AG04450 (cell line): ENCODE data around the gene RSPH10B2. TPM values are rescaled to one million over a fixed set of nuclear protein-coding genes. Genes with fewer than 3 reads are reported as not detected.
"Not testable (repeated sequence)": the region's sequence is repeated elsewhere in the genome, so short reads cannot be mapped to it uniquely, and the experiment has no call there.

Experiments used
- CTCF ChIA-PET: fragments of 300-600, 350-600 bp; formaldehyde crosslinking; extraction: SDS; loops from one replicate; lab custom pipeline; 2022; ENCODE audit warnings: antibody characterized with exemption, inconsistent platforms; lab: Charles Lee
- POLR2A ChIA-PET: fragments of 350-600 bp; formaldehyde crosslinking; extraction: SDS; loops from one replicate; lab custom pipeline; 2021; ENCODE audit warnings: antibody characterized with exemption, inconsistent platforms; lab: Yijun Ruan, JAX
- DNase-seq: peaks from one replicate; pipeline ENCODE4 v3.0.0-alpha.2; 2011; ENCODE audit warnings: low read depth, low spot score
- H3K27ac ChIP-seq: one replicate; pipeline ENCODE4 v1.5.1; 2012; ENCODE audit warnings: low read depth, low read length, control low read depth
- H3K27me3 ChIP-seq: one replicate; pipeline ENCODE4 v1.6.0; 2012; ENCODE audit warnings: low read length; ENCODE audit not compliant: control insufficient read depth, insufficient read depth
- H3K4me3 ChIP-seq: 2 replicates; pipeline ENCODE4 v1.5.1; 2011; ENCODE audit warnings: mild to moderate bottlenecking, low read depth, low read length, control low read depth
- H3K9me3 ChIP-seq: 2 replicates; pipeline ENCODE4 v1.5.1; 2012; ENCODE audit warnings: low read length; ENCODE audit not compliant: control insufficient read depth, insufficient read depth
- polyA plus RNA-seq: library from polyadenylated mRNA; depleted of rRNA; stranded (reverse); fragments of >200 nt; gene quantifications from 2 replicates; pipeline ENCODE4 v1.2.3, GENCODE V29; 2011

Gene RSPH10B2
- polyA plus RNA-seq, 1 experiment, result not detected

DNA sequence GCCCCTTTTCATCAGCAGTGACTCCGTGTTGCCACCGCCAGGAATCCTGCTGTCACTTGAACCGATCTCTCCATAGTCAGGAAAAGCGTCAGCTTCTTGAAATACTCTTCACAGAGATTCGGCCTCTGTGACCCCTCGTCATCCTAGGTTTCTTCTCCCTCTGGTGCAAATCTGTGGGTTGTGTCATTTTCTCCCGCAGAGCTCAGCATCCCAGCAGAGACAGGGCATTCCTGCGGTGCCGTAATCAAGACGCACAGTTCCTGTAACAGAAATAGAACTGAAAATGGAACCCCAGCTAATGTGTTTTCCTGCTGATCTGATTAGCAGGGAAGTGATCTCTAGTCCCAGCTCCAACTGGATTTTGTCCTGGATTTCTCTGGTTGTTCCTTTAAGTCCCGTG, 40.4 kb downstream of the RSPH10B2 start:
- CTCF ChIA-PET, DNase-seq, POLR2A ChIA-PET, H3K27ac ChIP-seq, H3K27me3 ChIP-seq, H3K4me3 ChIP-seq, H3K9me3 ChIP-seq: not testable (repeated sequence)

DNA sequence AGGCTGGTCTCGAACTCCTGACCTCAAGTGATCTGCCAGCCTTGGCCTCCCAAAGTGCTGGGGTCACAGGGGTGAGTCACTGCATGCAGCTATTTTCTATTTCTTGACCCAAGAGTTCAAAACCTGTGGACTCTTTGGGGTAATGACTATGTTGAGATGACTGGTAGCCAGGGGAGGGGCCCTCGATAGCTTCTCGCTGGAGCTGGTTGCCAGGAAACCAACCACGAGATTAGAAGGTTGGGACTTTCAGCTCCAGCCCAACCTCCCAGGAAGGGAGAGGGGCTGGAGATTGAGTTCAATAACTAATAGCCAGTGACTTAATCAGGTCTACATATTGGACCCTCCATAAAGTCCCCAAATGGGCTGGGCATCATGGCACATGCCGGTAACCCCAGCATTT, 43.3 kb downstream of the RSPH10B2 start:
- POLR2A ChIA-PET, CTCF ChIA-PET, H3K27ac ChIP-seq, H3K9me3 ChIP-seq, H3K4me3 ChIP-seq, H3K27me3 ChIP-seq, DNase-seq: not testable (repeated sequence)

DNA sequence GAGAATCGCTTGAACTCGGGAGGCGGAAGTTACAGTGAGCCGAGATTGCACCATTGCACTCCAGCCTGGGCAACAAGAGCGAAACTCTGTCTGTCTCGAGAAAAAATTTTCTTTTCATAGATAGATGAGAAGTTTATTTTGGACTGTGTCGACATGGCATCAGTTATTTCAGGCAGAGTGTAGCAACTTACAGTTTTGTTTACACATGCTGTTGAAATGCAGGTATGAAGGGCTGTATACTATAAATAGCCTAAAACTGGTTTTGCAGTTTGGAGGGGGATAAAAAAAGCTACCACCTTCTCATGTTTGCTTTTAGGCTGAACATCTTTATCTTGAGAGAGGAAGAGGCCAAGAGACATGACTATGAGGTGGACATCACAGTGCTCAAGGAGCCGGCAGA, 44.1 kb downstream of the RSPH10B2 start:
- POLR2A ChIA-PET, H3K4me3 ChIP-seq, CTCF ChIA-PET, DNase-seq, H3K27me3 ChIP-seq, H3K9me3 ChIP-seq, H3K27ac ChIP-seq: not testable (repeated sequence)

DNA sequence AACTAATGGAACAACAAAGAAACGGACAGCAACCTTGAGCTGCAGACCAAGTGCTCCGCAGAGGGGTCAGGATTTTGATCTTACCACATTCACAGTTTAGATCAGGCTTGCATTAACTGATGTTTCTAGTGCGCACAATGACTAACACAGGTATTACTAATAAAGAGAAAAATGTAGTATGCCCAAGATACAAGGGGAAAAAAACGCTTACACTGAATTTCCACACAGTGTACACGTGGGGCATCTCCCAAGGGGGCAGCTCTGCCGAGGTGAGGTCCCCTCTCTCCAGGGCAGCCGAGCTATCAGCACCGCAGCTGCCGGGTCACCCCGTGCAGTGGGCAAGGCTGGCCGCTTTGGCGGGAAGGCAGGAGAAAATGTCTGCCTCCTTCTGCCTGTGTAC, 46.0 kb downstream of the RSPH10B2 start:
- H3K4me3 ChIP-seq, result not testable (repeated sequence)

DNA sequence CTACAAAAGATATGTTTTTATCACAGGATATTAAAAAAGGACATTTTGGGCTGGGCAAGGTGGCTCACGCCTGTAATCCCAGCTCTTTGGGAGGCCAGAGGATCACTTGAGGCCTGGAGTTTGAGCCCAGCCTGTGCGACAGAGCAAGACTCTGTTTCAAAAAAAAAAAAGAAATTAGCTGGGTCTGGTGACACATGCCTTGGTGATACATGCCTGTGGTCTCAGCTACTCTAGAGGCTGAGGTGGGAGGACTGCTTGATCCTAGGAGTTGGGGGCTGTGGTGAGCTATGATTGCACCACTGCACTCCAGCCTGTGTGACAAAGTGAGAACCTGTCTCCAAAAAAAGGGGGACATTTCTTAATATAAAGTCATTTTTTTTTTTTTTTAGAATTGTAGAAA, 46.4 kb downstream of the RSPH10B2 start:
- DNase-seq, H3K9me3 ChIP-seq, POLR2A ChIA-PET, H3K4me3 ChIP-seq, H3K27me3 ChIP-seq, CTCF ChIA-PET, H3K27ac ChIP-seq: not testable (repeated sequence)

More for the DNA sequence above, 46.0 kb downstream of the RSPH10B2 start:
- CTCF ChIA-PET, H3K27me3 ChIP-seq, H3K27ac ChIP-seq, DNase-seq, POLR2A ChIA-PET, H3K9me3 ChIP-seq: not testable (repeated sequence)

DNA sequence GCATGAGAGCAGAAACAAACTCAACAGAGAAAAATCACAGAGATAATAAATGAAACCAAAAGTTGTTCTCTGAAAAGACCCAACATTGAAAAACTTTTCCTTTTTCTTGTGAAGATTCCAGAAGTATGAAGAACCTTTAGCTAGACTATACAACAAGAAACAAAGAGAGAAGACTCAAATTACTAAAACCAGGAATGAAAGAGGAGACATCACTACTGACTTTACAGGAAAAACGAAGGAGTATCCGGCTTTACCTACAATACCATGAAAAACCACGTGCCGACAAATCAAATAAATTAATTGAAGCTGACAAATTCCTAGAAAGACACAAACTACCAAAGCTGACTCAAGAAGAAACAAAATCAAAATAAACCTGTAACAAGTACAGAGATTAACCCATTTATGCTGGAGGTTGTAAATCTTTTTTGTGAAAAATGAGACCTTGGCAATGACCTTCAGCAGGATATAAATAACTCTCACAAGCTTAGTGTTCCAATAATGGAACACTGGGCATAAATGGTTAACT, 53.6 kb downstream of the RSPH10B2 start:
- CTCF ChIA-PET, DNase-seq, H3K4me3 ChIP-seq, H3K27me3 ChIP-seq, H3K27ac ChIP-seq, H3K9me3 ChIP-seq, POLR2A ChIA-PET: not testable (repeated sequence)

DNA sequence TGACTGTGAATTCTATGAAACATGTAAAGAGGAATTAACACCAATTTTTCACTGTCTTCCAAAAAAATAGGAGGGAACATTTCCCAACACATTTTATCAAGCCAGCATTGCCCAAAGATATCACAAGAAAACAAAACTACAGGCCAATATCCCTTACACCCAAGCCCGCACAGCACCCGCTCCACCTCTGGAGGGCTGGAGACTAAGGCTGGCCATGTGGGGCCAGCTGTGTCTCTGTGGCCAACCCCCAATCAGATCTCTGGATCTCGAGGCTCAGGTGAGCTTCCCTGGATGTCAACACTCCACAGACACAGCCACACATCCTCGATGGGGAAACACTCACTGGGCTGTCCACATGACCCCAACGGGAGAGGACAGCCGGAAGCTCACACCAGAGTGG, 54.1 kb downstream of the RSPH10B2 start:
- H3K27ac ChIP-seq, CTCF ChIA-PET, POLR2A ChIA-PET, DNase-seq, H3K9me3 ChIP-seq, H3K27me3 ChIP-seq, H3K4me3 ChIP-seq: not testable (repeated sequence)

DNA sequence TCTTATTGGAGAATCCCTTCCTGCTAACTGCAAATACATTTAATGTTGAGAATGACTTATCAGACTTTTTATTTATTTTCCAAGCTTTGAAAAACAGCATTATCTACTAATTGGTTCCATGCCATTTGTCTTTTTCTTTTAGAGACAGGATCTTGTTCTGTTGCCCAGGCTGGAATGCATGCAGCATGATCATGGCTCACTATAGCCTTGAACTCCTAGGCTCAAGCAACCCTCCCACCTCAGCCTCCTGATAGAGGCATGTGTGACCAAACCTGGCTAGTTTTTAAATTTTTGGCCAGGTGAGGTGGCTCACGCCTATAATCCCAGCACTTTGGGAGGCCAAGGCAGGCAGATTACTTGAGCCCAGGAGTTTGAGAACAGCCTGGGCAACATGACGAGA, 59.1 kb downstream of the RSPH10B2 start:
- H3K9me3 ChIP-seq, H3K27ac ChIP-seq, H3K27me3 ChIP-seq, POLR2A ChIA-PET, DNase-seq, H3K4me3 ChIP-seq, CTCF ChIA-PET: not testable (repeated sequence)

DNA sequence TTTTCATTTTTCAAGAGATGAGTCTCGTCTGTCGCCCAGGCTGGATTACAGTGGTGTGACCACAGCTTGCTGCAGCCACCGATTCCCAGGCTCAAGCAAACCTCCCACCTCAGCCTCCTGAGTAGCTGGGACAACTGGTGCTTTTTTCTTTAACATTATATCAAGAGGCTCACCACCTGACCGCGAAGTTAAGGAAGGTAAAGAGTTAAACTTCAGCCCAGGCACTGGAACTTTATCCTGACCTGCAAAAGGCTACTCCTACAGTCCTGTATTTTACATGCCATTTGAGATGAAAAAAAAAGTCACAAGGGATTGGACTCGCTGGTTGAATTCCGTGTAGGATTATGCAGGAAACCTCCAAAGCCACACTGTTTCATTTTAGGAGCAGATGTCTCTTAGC, 61.6 kb downstream of the RSPH10B2 start:
- H3K4me3 ChIP-seq, POLR2A ChIA-PET, H3K9me3 ChIP-seq, CTCF ChIA-PET, DNase-seq, H3K27ac ChIP-seq, H3K27me3 ChIP-seq: not testable (repeated sequence)

DNA sequence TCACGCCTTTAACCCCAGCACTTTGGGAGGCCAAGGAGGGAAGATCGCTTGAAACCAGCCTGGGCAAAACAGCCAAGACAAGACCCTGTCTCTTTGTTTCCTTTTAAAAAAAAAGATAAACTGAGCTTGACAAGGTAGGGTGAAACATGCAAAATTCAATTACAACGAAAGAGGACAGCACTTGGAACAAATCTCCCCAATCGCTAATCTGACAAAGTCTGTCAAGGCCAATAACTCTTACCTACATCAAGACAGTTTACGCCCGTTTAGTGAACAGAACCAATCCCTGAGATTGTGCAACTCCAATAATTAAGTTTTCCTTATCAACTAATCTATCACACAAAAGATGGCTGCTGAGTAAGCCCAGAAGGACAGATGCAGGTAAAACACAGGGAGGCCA, 67.7 kb downstream of the RSPH10B2 start:
- CTCF ChIA-PET, H3K9me3 ChIP-seq, H3K4me3 ChIP-seq, POLR2A ChIA-PET, H3K27me3 ChIP-seq, H3K27ac ChIP-seq, DNase-seq: not testable (repeated sequence)

DNA sequence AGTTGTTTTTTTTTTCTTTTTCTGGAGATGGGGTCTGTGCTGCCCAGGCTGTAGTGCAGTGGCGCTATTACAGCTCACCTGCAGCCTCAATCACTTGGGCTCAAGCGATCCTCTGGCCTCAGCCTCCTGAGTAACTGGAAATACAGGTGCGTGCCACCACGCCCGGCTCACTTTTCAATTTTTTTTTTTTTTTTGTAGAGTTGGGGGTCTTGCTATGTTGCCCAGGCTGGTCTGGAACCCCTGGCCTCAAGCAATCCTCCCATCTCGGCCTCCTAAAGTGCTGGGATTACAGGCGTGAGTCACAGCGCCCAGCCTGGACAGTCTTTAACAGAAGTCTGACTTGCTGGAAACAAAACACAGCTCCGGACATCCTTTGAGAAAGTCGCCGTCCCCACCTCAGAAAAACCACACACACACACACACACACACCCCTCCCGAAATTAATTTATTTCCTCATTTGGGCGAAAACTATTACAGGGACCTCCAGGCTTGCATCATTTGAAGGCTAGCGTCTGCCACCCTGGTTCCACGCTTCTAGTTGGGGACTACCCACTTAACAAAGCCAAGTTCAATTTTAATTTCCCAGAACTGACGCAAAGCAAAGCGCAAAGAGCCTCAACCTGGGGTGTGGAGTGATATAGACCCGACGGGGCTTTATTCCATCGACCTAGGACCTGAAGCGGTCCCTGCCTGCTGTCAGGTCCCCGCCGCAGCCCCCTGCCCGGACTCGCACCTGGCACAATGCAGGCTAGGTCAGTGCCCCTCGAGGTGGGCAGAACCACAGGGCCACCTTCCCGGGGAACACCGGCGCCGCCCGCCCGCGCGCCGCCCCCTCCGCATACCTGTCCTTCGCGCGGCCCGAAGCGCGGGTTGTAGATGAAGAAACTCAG, 71.6 kb downstream of the RSPH10B2 start:
- CTCF ChIA-PET, H3K9me3 ChIP-seq, DNase-seq, H3K27me3 ChIP-seq, POLR2A ChIA-PET, H3K27ac ChIP-seq: not testable (repeated sequence)
- H3K4me3 ChIP-seq, result peak overlapping the region; percentile 49
